Ectodermal cell (in vitro differentiated cells): Measurements from ENCODE around the gene SLC12A4.
"Not testable (repeated sequence)": the region's sequence is repeated elsewhere in the genome, so short reads cannot be mapped to it uniquely, and the experiment has no call there.

Experiments
- H3K27ac ChIP-seq: 2 replicates; pipeline ENCODE4 v1.7.0; 2013; ENCODE audit warnings: mild to moderate bottlenecking, low read depth, low read length; ENCODE audit not compliant: insufficient read depth, poor library complexity, severe bottlenecking
- H3K27me3 ChIP-seq: 2 replicates; pipeline ENCODE4 v1.7.0; 2013; ENCODE audit warnings: mild to moderate bottlenecking, low read length; ENCODE audit not compliant: insufficient read depth, control insufficient read depth, poor library complexity, severe bottlenecking
- H3K36me3 ChIP-seq: one replicate; pipeline ENCODE4 v1.7.0; 2013; ENCODE audit warnings: low read length; ENCODE audit not compliant: control insufficient read depth, insufficient read depth
- H3K4me1 ChIP-seq: one replicate; pipeline ENCODE4 v1.7.0; 2013; ENCODE audit warnings: low read length; ENCODE audit not compliant: control insufficient read depth, insufficient read depth
- H3K4me3 ChIP-seq: 2 replicates; pipeline ENCODE4 v1.7.0; 2013; ENCODE audit warnings: low read depth, low read length, control low read depth; ENCODE audit not compliant: insufficient read depth
- H3K9me3 ChIP-seq: 2 replicates; pipeline ENCODE4 v1.7.0; 2013; ENCODE audit warnings: mild to moderate bottlenecking, low read length, moderate library complexity; ENCODE audit not compliant: control insufficient read depth
- WGBS, 2 experiments: methylation state at CpG; one replicate each; pipeline ENCODE4 v1.1.7; 2013; ENCODE audit warnings: missing lambda C conversion rate in 2 of 2; 5-methylcytosine and 5-hydroxymethylcytosine counted together

The SLC12A4 gene

DNA sequence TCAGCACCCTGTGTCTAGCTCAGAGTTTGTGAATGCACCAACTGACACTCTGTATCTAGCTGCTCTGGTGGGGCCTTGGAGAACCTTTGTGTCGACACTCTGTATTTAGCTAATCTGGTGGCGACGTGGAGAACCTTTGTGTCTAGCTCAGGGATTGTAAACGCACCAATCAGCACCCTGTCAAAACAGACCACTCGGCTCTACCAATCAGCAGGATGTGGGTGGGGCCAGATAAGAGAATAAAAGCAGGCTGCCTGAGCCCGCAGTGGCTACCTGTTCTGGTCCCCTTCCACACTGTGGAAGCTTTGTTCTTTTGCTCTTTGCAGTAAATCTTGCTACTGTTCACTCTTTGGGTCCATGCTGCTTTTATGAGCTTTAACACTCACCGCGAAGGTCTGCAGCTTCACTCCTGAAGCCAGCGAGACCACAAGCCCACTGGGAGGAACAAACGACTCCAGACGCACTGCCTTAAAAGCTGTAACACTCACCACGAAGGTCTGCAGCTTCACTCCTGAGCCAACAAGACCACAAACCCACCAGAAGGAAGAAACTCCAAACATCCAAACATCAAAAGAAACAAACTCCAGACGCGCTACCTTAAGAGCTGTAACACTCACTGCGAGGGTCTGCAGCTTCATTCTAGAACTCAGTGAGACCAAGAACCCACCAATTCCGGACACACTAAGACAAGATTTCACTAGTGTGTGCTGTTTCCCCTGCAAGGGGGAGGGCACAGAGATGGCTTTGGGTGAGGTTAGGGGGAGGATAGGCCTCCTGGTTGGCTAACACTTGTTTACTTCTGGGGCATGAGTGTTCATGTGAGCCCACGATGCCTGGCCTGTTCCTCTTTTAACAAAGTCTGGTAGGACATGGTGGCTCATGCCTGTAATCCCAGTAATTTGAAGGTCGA lies 30.6 kb upstream of the SLC12A4 start, which contains the start of gene DPEP2:
DPEP2 (minus strand) TSS at position 706 of the 910 bp plus-strand sequence. CDS start 6,272 bp downstream, outside the sequence.
- 93 to 95% methylated on average over 18 of the region's 18 CpGs for WGBS, 2 experiments
- not testable (repeated sequence) for H3K4me3 ChIP-seq, H3K9me3 ChIP-seq

GRCh38 chr16:67998231-67998778 lies 29.9 kb upstream of the SLC12A4 start:
- not testable (repeated sequence) for H3K27ac ChIP-seq, H3K4me1 ChIP-seq, H3K9me3 ChIP-seq, H3K36me3 ChIP-seq, H3K4me3 ChIP-seq, H3K27me3 ChIP-seq
- WGBS, 2 experiments = 96 to 98% methylated on average over 36 of the region's 36 CpGs

More for the DNA sequence above, 30.6 kb upstream of the SLC12A4 start, which contains the start of gene DPEP2:
- not testable (repeated sequence) for H3K36me3 ChIP-seq, H3K4me1 ChIP-seq, H3K27me3 ChIP-seq, H3K27ac ChIP-seq

DNA sequence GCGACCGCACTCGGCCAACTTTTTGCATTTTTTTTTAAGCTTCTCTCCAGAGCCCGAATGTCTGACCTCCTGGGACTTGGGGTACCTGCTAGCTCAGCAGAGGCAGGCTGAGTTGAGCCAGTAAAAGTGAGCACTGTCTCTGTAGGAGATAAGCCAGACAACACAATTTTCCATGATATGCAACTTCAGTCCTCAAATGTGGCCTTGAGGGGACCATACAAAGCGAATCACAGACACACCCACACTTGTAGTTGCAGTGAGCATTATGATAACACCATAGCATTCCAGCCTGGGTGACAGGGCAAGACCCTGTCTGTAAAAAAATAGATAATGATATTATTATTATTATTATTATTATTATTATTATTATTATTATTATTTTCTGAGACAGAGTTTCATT lies 28.2 kb upstream of the SLC12A4 start:
- 89 to 95% methylated on average over 5 of the region's 5 CpGs for WGBS, 2 experiments
- Histone ChIP-seq H3K4me1 (no peaks in the 10 kb centered on the region), H3K27ac (no peak overlapping the region), H3K4me3 (no peak overlapping the region), H3K36me3 (no peaks in the 10 kb centered on the region), H3K27me3 (peaks cover 10% of the 10 kb centered on the region), H3K9me3 (no peaks in the 10 kb centered on the region)

DNA sequence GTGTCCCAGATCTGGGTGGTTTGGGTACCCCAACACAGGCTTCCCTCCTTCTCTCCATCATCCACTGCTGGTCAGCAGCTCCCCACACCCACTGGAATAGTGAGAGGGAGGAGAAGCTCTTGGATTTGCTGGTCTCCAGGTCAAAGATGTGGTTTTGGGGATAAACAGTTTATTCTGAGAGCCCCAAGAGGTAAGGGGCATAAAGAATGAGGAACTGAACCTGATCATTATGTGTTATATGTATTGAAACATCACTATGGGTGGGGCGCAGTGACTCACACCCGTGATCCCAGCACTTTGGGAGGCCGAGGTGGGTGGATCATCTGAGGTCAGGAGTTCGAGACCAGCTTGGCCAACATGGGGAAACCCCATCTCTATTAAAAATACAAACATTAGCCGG lies 27.0 kb upstream of the SLC12A4 start:
- Histone ChIP-seq H3K36me3 (no peaks in the 10 kb centered on the region), H3K9me3 (no peaks in the 10 kb centered on the region), H3K27ac (no peak overlapping the region), H3K27me3 (peaks cover 10% of the 10 kb centered on the region), H3K4me1 (no peaks in the 10 kb centered on the region), H3K4me3 (no peak overlapping the region)
- 90 to 98% methylated on average over 5 of the region's 5 CpGs for WGBS, 2 experiments

DNA sequence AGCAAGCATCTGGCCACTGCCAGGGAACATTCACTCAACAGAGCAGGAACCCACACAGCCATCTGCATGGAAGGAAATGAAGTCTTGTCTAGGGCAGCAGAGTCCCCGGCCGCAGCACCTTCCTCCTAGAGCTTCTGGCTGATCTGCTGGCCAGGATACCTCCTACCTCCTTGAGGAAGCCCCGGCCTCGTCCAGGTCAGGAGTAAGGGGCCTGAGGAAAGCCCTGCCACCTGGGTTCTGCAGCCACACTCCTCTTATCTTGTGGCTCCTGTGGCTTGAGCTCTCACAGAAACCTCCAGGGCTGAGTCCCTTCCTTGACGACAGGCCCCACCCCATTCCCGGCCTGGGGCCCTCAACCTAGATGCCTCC lies 25.6 kb upstream of the SLC12A4 start:
- H3K27ac ChIP-seq, H3K4me3 ChIP-seq, H3K36me3 ChIP-seq, H3K27me3 ChIP-seq, H3K4me1 ChIP-seq, H3K9me3 ChIP-seq: not testable (repeated sequence)
- 87 to 94% methylated on average over 4 of the region's 6 CpGs for WGBS, 2 experiments

DNA sequence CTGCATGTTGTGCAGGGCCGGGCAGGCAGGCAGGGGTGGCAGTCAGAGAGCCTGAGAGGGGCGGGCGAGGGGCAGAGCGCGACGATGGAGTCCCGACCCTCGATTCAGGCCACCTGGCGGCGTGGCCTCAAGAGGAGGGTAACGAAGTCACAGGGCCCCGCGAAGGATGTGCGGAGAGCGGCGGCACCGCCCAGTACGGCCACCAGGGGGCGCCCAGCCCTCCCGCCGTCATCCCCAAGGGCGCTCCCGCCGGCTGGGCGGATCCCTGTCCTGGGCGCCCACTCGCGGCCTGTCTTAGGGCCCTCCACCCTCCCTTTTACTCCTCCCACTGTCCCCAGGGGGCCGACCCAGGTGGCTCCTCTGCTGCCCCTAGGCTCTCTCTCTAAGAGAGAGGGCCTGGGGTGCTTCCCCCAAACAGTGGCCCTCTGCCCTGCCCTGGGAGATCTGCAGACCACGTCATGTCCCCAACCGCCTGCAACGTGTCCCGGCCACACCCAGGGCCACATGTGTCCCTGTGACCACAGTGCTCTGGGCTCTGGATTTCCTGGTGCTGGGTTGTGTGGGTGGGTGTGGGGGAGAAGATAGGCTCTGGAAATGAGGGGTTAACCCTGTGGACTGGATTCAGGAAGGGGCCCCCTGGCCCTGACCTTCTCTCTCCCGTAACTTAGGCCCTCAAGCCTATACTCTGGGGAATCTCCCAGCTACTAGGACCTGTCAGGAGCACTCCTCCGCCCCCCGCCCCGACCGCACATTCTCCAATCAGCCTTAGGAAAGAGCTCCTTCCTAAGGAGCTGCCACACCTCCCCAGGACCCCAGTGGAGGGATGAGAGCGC lies 25.0 kb upstream of the SLC12A4 start:
- Histone ChIP-seq H3K27ac (no peak overlapping the region), H3K9me3 (no peaks in the 10 kb centered on the region), H3K4me3 (no peak overlapping the region), H3K36me3 (no peaks in the 10 kb centered on the region), H3K4me1 (no peaks in the 10 kb centered on the region), H3K27me3 (peaks cover 10% of the 10 kb centered on the region)
- WGBS, 2 experiments = 25% methylated on average over 39 of the region's 39 CpGs

DNA sequence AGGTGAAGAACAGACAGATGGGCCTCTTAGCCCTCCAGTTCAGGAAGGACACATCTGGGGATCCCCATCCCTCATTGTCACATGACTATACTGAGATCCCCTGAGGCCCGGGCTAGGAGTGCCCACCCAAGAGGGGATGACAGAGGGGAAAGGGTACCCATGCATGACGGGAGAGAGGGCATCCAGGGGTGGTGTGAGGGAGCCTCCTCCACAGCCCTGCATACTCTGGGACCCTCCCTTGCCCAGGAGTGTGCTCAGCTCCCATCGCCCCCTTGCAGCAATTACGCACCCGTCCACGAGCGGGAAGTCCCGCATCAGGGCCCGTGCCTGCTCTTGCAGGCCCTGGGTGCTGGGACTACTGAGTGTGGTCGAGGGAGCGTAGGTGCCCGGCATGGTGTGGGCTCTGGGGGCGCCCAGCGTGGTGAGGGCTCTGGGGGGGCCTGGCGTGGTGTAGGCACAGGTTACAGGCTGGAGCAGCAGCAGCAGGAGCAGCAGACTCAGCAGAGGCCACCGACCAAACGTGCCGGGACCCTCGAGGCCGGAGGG lies 24.3 kb upstream of the SLC12A4 start:
- Histone ChIP-seq H3K27ac (no peak overlapping the region), H3K4me1 (no peaks in the 10 kb centered on the region), H3K36me3 (no peaks in the 10 kb centered on the region), H3K27me3 (peaks cover 10% of the 10 kb centered on the region), H3K9me3 (no peaks in the 10 kb centered on the region), H3K4me3 (no peak overlapping the region)
- 84% methylated on average over 20 of the region's 20 CpGs for WGBS, 2 experiments

- 92 to 93% methylated on average over 6 of the region's 6 CpGs for WGBS, 2 experiments
- Histone ChIP-seq H3K4me3 (no peak overlapping the region), H3K4me1 (no peaks in the 10 kb centered on the region), H3K27me3 (peaks cover 10% of the 10 kb centered on the region), H3K36me3 (no peaks in the 10 kb centered on the region), H3K9me3 (no peaks in the 10 kb centered on the region), H3K27ac (no peak overlapping the region)
These were observed 21.6 kb upstream of the SLC12A4 start for GRCh38 chr16:67990018-67990386.

DNA sequence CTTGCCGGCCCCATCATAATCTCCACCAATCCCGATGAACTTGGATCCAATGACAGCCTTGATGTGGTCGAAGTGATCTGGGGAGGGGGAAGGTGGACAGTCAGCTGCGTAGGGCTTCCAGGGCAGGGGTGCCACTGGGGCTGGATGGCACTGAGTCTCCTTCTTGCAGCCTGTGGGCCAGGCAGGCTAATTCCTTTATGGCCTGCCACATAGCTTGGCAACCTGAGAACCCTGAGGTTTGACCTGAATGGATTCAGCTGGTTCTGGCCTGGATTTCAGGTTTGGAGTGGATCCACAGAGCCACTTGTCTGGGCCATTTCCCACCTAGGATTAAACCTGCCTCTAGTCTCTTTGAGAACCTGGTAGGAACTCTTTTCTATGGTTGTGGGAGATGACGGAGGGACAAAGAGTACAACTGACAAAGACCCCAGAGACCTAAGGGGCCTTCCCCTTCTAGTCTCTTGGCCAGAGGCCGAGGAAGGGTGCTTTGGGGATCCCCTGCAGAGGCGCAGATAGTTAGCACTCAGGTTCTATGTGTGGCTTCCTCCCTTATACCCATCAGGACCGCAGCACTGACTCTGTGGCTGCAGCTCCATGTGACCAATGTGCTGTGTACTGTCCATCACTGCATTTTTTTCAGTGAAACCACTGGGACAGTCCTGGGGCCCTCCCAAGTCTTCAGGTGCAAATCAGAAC lies 21.0 kb upstream of the SLC12A4 start:
- WGBS, 2 experiments = 83 to 89% methylated on average over 8 of the region's 8 CpGs
- Histone ChIP-seq H3K9me3 (no peaks in the 10 kb centered on the region), H3K27ac (no peak overlapping the region), H3K36me3 (no peaks in the 10 kb centered on the region), H3K4me1 (no peaks in the 10 kb centered on the region), H3K27me3 (peaks cover 10% of the 10 kb centered on the region), H3K4me3 (no peak overlapping the region)
